ENCODE measurements around the gene TMEM11. TPM values are rescaled to one million over a fixed set of nuclear protein-coding genes. Genes with fewer than 3 reads are reported as not detected.

TMEM11 gene
- total RNA-seq, 1 experiment from 2014 or later: 47.6 TPM

- Histone ChIP-seq H3K27ac (ENCODE audit: low read depth, low read length, poor library complexity, severe bottlenecking) (no peak overlapping the region), H3K4me3 (ENCODE audit: low read depth, low read length, poor library complexity, severe bottlenecking) (no peak overlapping the region), H3K27me3 (replicated peaks; ENCODE audit: insufficient read depth, low read depth, low read length, poor library complexity) (no peaks in the 10 kb centered on the region), H3K4me1 (ENCODE audit: insufficient read depth, low read length, poor library complexity, severe bottlenecking) (no peaks in the 10 kb centered on the region), H3K9me3 (ENCODE audit: low read depth, low read length, poor library complexity, severe bottlenecking) (no peaks in the 10 kb centered on the region), H3K36me3 (ENCODE audit: insufficient read depth, low read length, poor library complexity, severe bottlenecking) (peaks cover 28% of the 10 kb centered on the region)
- no peak for DNase-seq (ENCODE audit: low spot score)
- BruUV-seq (replicated peaks): no TSS peak
- TF ChIP-seq CTCF (conservative IDR thresholded peaks at IDR 0.05; ENCODE audit: low read depth, low read length) (no peak), EZH2 (IDR thresholded peaks at IDR 0.05; ENCODE audit: borderline replicate concordance, low read depth, low read length, poor library complexity, severe bottlenecking) (no peak)
- intact Hi-C loops (cut with micrococcal nuclease; ENCODE audit: unreplicated experiment): no loop called here
- POLR2A ChIA-PET (ENCODE audit: low non-redundant PET): no interaction called here
- CTCF ChIA-PET: no interaction called here
Measured at GRCh38 chr17:21198411-21198810, 15.6 kb downstream of the TMEM11 start.

GRCh38 chr17:21196126-21196525, 17.8 kb downstream of the TMEM11 start:
- Histone ChIP-seq H3K4me1 (ENCODE audit: insufficient read depth, low read length, poor library complexity, severe bottlenecking) (no peaks in the 10 kb centered on the region), H3K36me3 (ENCODE audit: insufficient read depth, low read length, poor library complexity, severe bottlenecking) (peaks cover 28% of the 10 kb centered on the region), H3K9me3 (ENCODE audit: low read depth, low read length, poor library complexity, severe bottlenecking) (no peaks in the 10 kb centered on the region), H3K27me3 (replicated peaks; ENCODE audit: insufficient read depth, low read depth, low read length, poor library complexity) (no peaks in the 10 kb centered on the region), H3K4me3 (ENCODE audit: low read depth, low read length, poor library complexity, severe bottlenecking) (no peak overlapping the region), H3K27ac (ENCODE audit: low read depth, low read length, poor library complexity, severe bottlenecking) (no peak overlapping the region)
- ChIA-PET CTCF (no interaction called here), POLR2A (ENCODE audit: low non-redundant PET) (no interaction called here)
- TF ChIP-seq EZH2 (IDR thresholded peaks at IDR 0.05; ENCODE audit: borderline replicate concordance, low read depth, low read length, poor library complexity, severe bottlenecking): no peak
- no peak for TF ChIP-seq CTCF (conservative IDR thresholded peaks at IDR 0.05; ENCODE audit: low read depth, low read length)
- BruUV-seq (replicated peaks): no TSS peak
- intact Hi-C loops (cut with micrococcal nuclease; ENCODE audit: unreplicated experiment): no loop called here
- no peak for DNase-seq (ENCODE audit: low spot score)

GRCh38 chr17:21194703-21195102, 19.3 kb downstream of the TMEM11 start:
- Histone ChIP-seq H3K27ac (ENCODE audit: low read depth, low read length, poor library complexity, severe bottlenecking) (no peak overlapping the region), H3K4me3 (ENCODE audit: low read depth, low read length, poor library complexity, severe bottlenecking) (no peak overlapping the region), H3K9me3 (ENCODE audit: low read depth, low read length, poor library complexity, severe bottlenecking) (no peaks in the 10 kb centered on the region), H3K4me1 (ENCODE audit: insufficient read depth, low read length, poor library complexity, severe bottlenecking) (no peaks in the 10 kb centered on the region), H3K36me3 (ENCODE audit: insufficient read depth, low read length, poor library complexity, severe bottlenecking) (peaks cover 28% of the 10 kb centered on the region), H3K27me3 (replicated peaks; ENCODE audit: insufficient read depth, low read depth, low read length, poor library complexity) (no peaks in the 10 kb centered on the region)
- POLR2A ChIA-PET (ENCODE audit: low non-redundant PET): no interaction called here
- CTCF ChIA-PET: no interaction called here
- intact Hi-C loops (cut with micrococcal nuclease; ENCODE audit: unreplicated experiment): no loop called here
- no peak for TF ChIP-seq CTCF (conservative IDR thresholded peaks at IDR 0.05; ENCODE audit: low read depth, low read length)
- TF ChIP-seq EZH2 (IDR thresholded peaks at IDR 0.05; ENCODE audit: borderline replicate concordance, low read depth, low read length, poor library complexity, severe bottlenecking): no peak
- no TSS peak for BruUV-seq (replicated peaks)
- DNase-seq (ENCODE audit: low spot score): no peak
